ENCODE measurements around the gene SLC47A1.

- no peak for TF ChIP-seq EZH2phosphoT487 (IDR thresholded peaks at IDR 0.05; ENCODE audit: borderline replicate concordance)
- no peak for TF ChIP-seq CTCF (conservative IDR thresholded peaks at IDR 0.05; ENCODE audit: low read length)
Measured at GRCh38 chr17:19542247-19542646, 8.6 kb downstream of the SLC47A1 start.

Measured in Loucy (cell line).